K562 (cell line): Measurements from ENCODE around the gene DISC1. TPM values are rescaled to one million over a fixed set of nuclear protein-coding genes. Genes with fewer than 3 reads are reported as not detected.

ENCODE experiments used
- ATAC-seq: fragments of 200-7000 bp; cut with Tn5 transposase; 3 replicates; pipeline ENCODE4 v1.9.1; 2020; ENCODE audit warnings: moderate library complexity
- BruUV-seq: library from RNA; stranded (reverse); fragments of 400-500 nt; replicated peaks from 2 replicates; lab custom pipeline; 2021; lab: Mats Ljungman, UMichigan
- CTCF ChIA-PET: fragments of 300-600 bp; formaldehyde crosslinking; extraction: SDS; loops from one replicate; lab custom pipeline; 2021; ENCODE audit warnings: low intra/inter-chr PET ratio; lab: Yijun Ruan, JAX
- POLR2A ChIA-PET: fragments of 300-600, 350-650 bp; sonication (Branson Sonifier 250); formaldehyde crosslinking; extraction: SDS; loops from one replicate; lab custom pipeline; 2021; ENCODE audit warnings: antibody characterized with exemption, inconsistent platforms; lab: Yijun Ruan, JAX
- DNase-seq, 4 experiments: peaks; one replicate each; pipeline versions ENCODE4 v3.0.0 to v3.0.0-alpha.2; 2011 to 2018; ENCODE audit warnings: low spot score in 3 of 4, mixed read lengths in 3 of 4; ENCODE audit errors: extremely low read depth in 1 of 4
- FAIRE-seq: peaks from 2 replicates; lab custom pipeline; 2011; peaks lifted over from hg19 to GRCh38; lab: Jason Lieb, UNC
- H2AFZ ChIP-seq: 2 replicates; pipeline ENCODE4 v1.6.0; 2011; ENCODE audit warnings: low read depth, low read length, control low read depth, inconsistent platforms
- H3K27ac ChIP-seq: fragments of 200-600 bp; 3 replicates; pipeline ENCODE4 v1.8.0; 2011; ENCODE audit warnings: low read depth, mild to moderate bottlenecking, control low read depth, inconsistent platforms, low read length, moderate library complexity, mixed read lengths; ENCODE audit errors: extremely low read depth
- H3K27me3 ChIP-seq, 2 experiments: fragments of 300-600 bp in 1 of 2; 2 replicates in 1 of 2; 3 replicates in 1 of 2; pipeline versions ENCODE4 v1.6.0 to v1.8.0; 2011; ENCODE audit warnings: inconsistent platforms in 2 of 2, low read length in 2 of 2, mild to moderate bottlenecking in 1 of 2, mixed read lengths in 1 of 2, moderate library complexity in 1 of 2; ENCODE audit not compliant: control insufficient read depth in 2 of 2, insufficient read depth in 2 of 2
- H3K36me3 ChIP-seq: fragments of 300-600 bp; 3 replicates; pipeline ENCODE4 v1.8.0; 2011; ENCODE audit warnings: mild to moderate bottlenecking, low read length, inconsistent platforms; ENCODE audit not compliant: control insufficient read depth, insufficient read depth
- H3K4me1 ChIP-seq, 2 experiments: fragments of 200-600 bp in 1 of 2; replicated peaks in 1 of 2; 2 replicates in 1 of 2; 3 replicates in 1 of 2; pipeline versions ENCODE4 v1.5.1 to v1.8.0; 2011; ENCODE audit warnings: inconsistent platforms in 2 of 2, low read length in 2 of 2, mild to moderate bottlenecking in 1 of 2, mixed read lengths in 1 of 2, moderate library complexity in 1 of 2; ENCODE audit not compliant: control insufficient read depth in 2 of 2, insufficient read depth in 2 of 2
- H3K4me2 ChIP-seq: 2 replicates; pipeline ENCODE4 v1.6.1; 2011; ENCODE audit warnings: low read length, control low read depth, inconsistent platforms, mixed read lengths; ENCODE audit not compliant: insufficient read depth
- H3K4me3 ChIP-seq: fragments of 200-600 bp; sonication (generic), shearing (Covaris generic); 2 replicates; pipeline ENCODE4 v1.5.1; 2016; ENCODE audit warnings: control low read depth, inconsistent platforms
- H3K79me2 ChIP-seq: fragments of 200-600 bp; 3 replicates; pipeline ENCODE4 v1.8.0; 2011; ENCODE audit warnings: low read length, inconsistent platforms; ENCODE audit not compliant: control insufficient read depth, insufficient read depth
- H3K9ac ChIP-seq, 2 experiments: 2 replicates each; pipeline versions ENCODE4 v1.6.0 to v1.6.1; 2011; ENCODE audit warnings: low read depth in 2 of 2, low read length in 2 of 2, control low read depth in 1 of 2, inconsistent platforms in 1 of 2, mild to moderate bottlenecking in 1 of 2, mixed read lengths in 1 of 2; ENCODE audit not compliant: insufficient read depth in 1 of 2
- H3K9me1 ChIP-seq: one replicate; pipeline ENCODE4 v1.6.0; 2011; ENCODE audit warnings: inconsistent platforms, mild to moderate bottlenecking, low read length, moderate library complexity; ENCODE audit not compliant: control insufficient read depth, insufficient read depth
- H3K9me3 ChIP-seq: replicated peaks from 2 replicates; pipeline ENCODE4 v1.5.1; 2011; ENCODE audit warnings: low read depth, low read length, inconsistent platforms; ENCODE audit not compliant: control insufficient read depth, insufficient read depth
- H4K20me1 ChIP-seq: replicated peaks from 2 replicates; pipeline ENCODE4 v1.6.1; 2011; ENCODE audit warnings: low read length, inconsistent platforms, mixed read lengths; ENCODE audit not compliant: control insufficient read depth, insufficient read depth
- BCL6 ChIP-seq: fragments of 250-450 bp; sonication (Bioruptor Pico); IDR thresholded peaks from 2 replicates; pipeline ENCODE4 v1.4.0; 2020
- BDP1 ChIP-seq: IDR thresholded peaks from 3 replicates; pipeline ENCODE4 v1.6.1; 2011; ENCODE audit not compliant: insufficient read length, insufficient read depth
- ESRRB ChIP-seq: fragments of 250-450 bp; sonication (Bioruptor Pico); IDR thresholded peaks from 2 replicates; pipeline ENCODE4 v1.5.0; 2020; ENCODE audit warnings: mild to moderate bottlenecking, moderate library complexity, borderline replicate concordance
- HDAC6 ChIP-seq: IDR thresholded peaks from 2 replicates; pipeline ENCODE4 v1.6.1; 2012; ENCODE audit warnings: low read depth, mild to moderate bottlenecking, control low read depth, inconsistent platforms, low read length, moderate library complexity
- IFI16 ChIP-seq: fragments of 250-450 bp; sonication (Bioruptor Pico); IDR thresholded peaks from 2 replicates; pipeline ENCODE4 v2.1.2; 2022; ENCODE audit warnings: mild to moderate bottlenecking, inconsistent platforms
- MCM5 ChIP-seq: fragments of 450-650 bp; IDR thresholded peaks from 2 replicates; pipeline ENCODE4 v1.6.1; 2016; ENCODE audit warnings: low read depth
- MED1 ChIP-seq: sonication (generic); formaldehyde crosslinking; IDR thresholded peaks from 2 replicates; pipeline ENCODE4 v1.8.1; 2023; ENCODE audit warnings: missing genetic modification reagents, borderline replicate concordance
- PPARD ChIP-seq: fragments of 250-450 bp; sonication (Bioruptor Pico); IDR thresholded peaks from 2 replicates; pipeline ENCODE4 v1.8.0; 2022; ENCODE audit warnings: inconsistent platforms, mild to moderate bottlenecking, moderate library complexity
- RHOXF2B ChIP-seq: fragments of 250-450 bp; sonication (Bioruptor Pico); conservative IDR thresholded peaks from 2 replicates; pipeline ENCODE4 v1.5.1; 2021
- SETDB1 ChIP-seq: IDR thresholded peaks from one replicate; pipeline ENCODE4 v1.6.1; 2012; ENCODE audit warnings: low read length, control low read depth, inconsistent platforms
- SPI1 ChIP-seq: IDR thresholded peaks from 2 replicates; pipeline ENCODE4 v1.6.1; 2011; ENCODE audit warnings: low read depth, low read length, control low read depth, borderline replicate concordance
- SRSF1 ChIP-seq: fragments of 200-400 bp; formaldehyde crosslinking; IDR thresholded peaks from 2 replicates; pipeline ENCODE4 v1.6.1; 2017; ENCODE audit warnings: mild to moderate bottlenecking, low read depth, low read length, moderate library complexity
- ZBTB1 ChIP-seq: sonication (generic); formaldehyde crosslinking; IDR thresholded peaks from 2 replicates; pipeline ENCODE4 v1.8.1; 2023; ENCODE audit warnings: missing genetic modification reagents, low read depth, mild to moderate bottlenecking, borderline replicate concordance
- ZFX ChIP-seq: sonication (generic); formaldehyde crosslinking; IDR thresholded peaks from 2 replicates; pipeline ENCODE4 v1.8.0; 2022; ENCODE audit warnings: mild to moderate bottlenecking, missing genetic modification reagents, moderate library complexity
- ZNF583 ChIP-seq: fragments of 250-450 bp; sonication (Bioruptor Pico); IDR thresholded peaks from 2 replicates; pipeline ENCODE4 v1.4.0; 2020
- ZNF830 ChIP-seq: fragments of 250-450 bp; sonication (Bioruptor Pico); IDR thresholded peaks from 2 replicates; pipeline ENCODE4 v1.5.0; 2021; ENCODE audit warnings: mild to moderate bottlenecking
- WGBS: fragments of 100-300 bp; shearing (Covaris generic); methylation state at CpG from one replicate; pipeline ENCODE4 v1.1.6; 2016; ENCODE audit warnings: low coverage, mixed read lengths; ENCODE audit not compliant: insufficient coverage; ENCODE audit errors: missing lambda C conversion rate; 5-methylcytosine and 5-hydroxymethylcytosine counted together
- in situ Hi-C: fragments of 300-500 bp; cut with MboI; formaldehyde crosslinking; loops from 4 replicates; pipeline ENCODE4 v1.15.0; 2018; ENCODE audit warnings: inconsistent platforms, mixed read lengths
- intact Hi-C: fragments of 100-400 bp; cut with micrococcal nuclease; formaldehyde crosslinking; loops from 2 replicates; pipeline ENCODE4 v1.14.2; 2022
- polyA plus RNA-seq, 8 experiments: library from polyadenylated mRNA; depleted of rRNA in 4 of 8; stranded (reverse) in 5 of 8; unstranded in 3 of 8; fragments of >200 nt; fragmentation: Nextera tagmentation in 2 of 8; fragmentation: Illumina TruSeq in 1 of 8; extraction: Ambion mirVana in 2 of 8; extraction: Trizol in 1 of 8; gene quantifications; 2 replicates each; pipeline versions ENCODE4 v1.2.1 to v1.2.3, GENCODE V29; 2011 to 2014; ENCODE audit warnings: inconsistent platforms in 1 of 8, missing spikeins in 1 of 8
- total RNA-seq, 7 experiments: library from RNA; depleted of rRNA in 6 of 7; stranded (reverse); fragments of >200 nt in 6 of 7; fragmentation: Illumina TruSeq in 2 of 7; extraction: Trizol in 2 of 7; gene quantifications; 2 replicates each; pipeline versions ENCODE4 v1.2.1 to v1.2.3, GENCODE V29; 2011 to 2021; ENCODE audit warnings: low replicate concordance in 1 of 7
- TF ChIP-seq, protein P1 (sequence below): fragments of 450-650 bp; formaldehyde crosslinking; IDR thresholded peaks from 2 replicates; pipeline ENCODE4 v1.4.0; 2020; ENCODE audit warnings: mild to moderate bottlenecking, moderate library complexity
- TF ChIP-seq, protein P2 (sequence below): fragments of 250-450 bp; sonication (Bioruptor Pico); IDR thresholded peaks from 2 replicates; pipeline ENCODE4 v1.8.0; 2022; ENCODE audit warnings: inconsistent platforms, mild to moderate bottlenecking, moderate library complexity, borderline replicate concordance

The DISC1 gene
- total and polyA plus RNA-seq, 9 of the 15 experiments (the other 6 are each of a cell fraction or from before 2014, with no cell fraction given): 0.01 to 0.11 (median 0.08) TPM; not detected in 1

DNA sequence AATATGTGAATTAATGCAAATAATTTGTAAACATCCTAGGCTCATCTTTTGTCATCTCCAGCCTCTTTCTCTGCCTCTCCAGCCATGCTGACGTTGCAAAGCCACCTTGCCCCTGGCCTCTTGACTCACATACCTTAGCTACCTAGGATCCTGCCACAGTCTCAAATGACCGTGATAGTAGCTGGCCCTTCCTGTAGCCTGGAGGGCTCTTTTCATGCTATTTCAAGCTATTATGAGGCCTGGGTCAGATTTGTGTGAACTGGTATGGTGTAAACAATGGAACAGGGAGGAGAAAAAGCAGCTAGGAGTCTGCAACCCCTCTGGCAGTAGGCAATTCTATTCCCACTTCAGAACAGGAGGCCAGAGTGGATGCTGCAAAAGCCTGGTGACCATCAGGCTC is 337.7 kb downstream of the DISC1 start:
- ChIA-PET POLR2A (interaction anchor here (0.7 kb wide), 1 partner anchor 131 kb away, joined by 4 read pairs; no protein-coding TSS in a partner anchor), CTCF (no interaction called here)
- Histone ChIP-seq H3K4me1 (no peaks in the 10 kb centered on the region), H3K9me1 (no peaks in the 10 kb centered on the region), H4K20me1 (no peaks in the 10 kb centered on the region), H3K4me2 (no peak overlapping the region), H3K4me3 (no peak overlapping the region), H3K9me3 (no peaks in the 10 kb centered on the region), H2AFZ (no peak overlapping the region), H3K9ac (no peak overlapping the region), H3K79me2 (no peaks in the 10 kb centered on the region), H3K36me3 (no peaks in the 10 kb centered on the region), H3K27me3 (no peaks in the 10 kb centered on the region), H3K27ac (no peak overlapping the region)
- no TSS peak for BruUV-seq
- no peak for ATAC-seq
- intact Hi-C loops: no loop called here
- DNase-seq: no peak
- no peak for TF ChIP-seq PPARD (CRISPR knock-in tag)
- TF ChIP-seq ZNF830 (CRISPR knock-in tag): no peak
- no peak for TF ChIP-seq MCM5
- TF ChIP-seq RHOXF2B (CRISPR knock-in tag): no peak
- no peak for TF ChIP-seq BDP1
- TF ChIP-seq ZFX (CRISPR knock-in tag): no peak
- no peak for TF ChIP-seq ZBTB1 (CRISPR knock-in tag)
- no peak for TF ChIP-seq HDAC6
- TF ChIP-seq SPI1: no peak
- TF ChIP-seq IFI16 (CRISPR knock-in tag): no peak
- no peak for TF ChIP-seq BCL6
- no peak for TF ChIP-seq SRSF1
- no peak for TF ChIP-seq SETDB1
- TF ChIP-seq, protein P1, sequence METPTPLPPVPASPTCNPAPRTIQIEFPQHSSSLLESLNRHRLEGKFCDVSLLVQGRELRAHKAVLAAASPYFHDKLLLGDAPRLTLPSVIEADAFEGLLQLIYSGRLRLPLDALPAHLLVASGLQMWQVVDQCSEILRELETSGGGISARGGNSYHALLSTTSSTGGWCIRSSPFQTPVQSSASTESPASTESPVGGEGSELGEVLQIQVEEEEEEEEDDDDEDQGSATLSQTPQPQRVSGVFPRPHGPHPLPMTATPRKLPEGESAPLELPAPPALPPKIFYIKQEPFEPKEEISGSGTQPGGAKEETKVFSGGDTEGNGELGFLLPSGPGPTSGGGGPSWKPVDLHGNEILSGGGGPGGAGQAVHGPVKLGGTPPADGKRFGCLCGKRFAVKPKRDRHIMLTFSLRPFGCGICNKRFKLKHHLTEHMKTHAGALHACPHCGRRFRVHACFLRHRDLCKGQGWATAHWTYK (CRISPR knock-in tag): no peak
- TF ChIP-seq, protein P2, sequence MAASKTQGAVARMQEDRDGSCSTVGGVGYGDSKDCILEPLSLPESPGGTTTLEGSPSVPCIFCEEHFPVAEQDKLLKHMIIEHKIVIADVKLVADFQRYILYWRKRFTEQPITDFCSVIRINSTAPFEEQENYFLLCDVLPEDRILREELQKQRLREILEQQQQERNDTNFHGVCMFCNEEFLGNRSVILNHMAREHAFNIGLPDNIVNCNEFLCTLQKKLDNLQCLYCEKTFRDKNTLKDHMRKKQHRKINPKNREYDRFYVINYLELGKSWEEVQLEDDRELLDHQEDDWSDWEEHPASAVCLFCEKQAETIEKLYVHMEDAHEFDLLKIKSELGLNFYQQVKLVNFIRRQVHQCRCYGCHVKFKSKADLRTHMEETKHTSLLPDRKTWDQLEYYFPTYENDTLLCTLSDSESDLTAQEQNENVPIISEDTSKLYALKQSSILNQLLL (CRISPR knock-in tag): no peak
- TF ChIP-seq ZNF583 (CRISPR knock-in tag): no peak
- no peak for TF ChIP-seq MED1 (CRISPR knock-in tag)
- TF ChIP-seq ESRRB (CRISPR knock-in tag): no peak
- 2% methylated on average over 2 of the region's 2 CpGs for WGBS
- FAIRE-seq: no peak
- in situ Hi-C loops: no loop called here
